GM12875 (cell line): ENCODE measurements around the gene OTOF.

Source experiments
- H3K4me3 ChIP-seq: one replicate; pipeline ENCODE4 v1.5.1; 2011; ENCODE audit warnings: low read depth, low read length, control low read depth
- CTCF ChIP-seq: IDR thresholded peaks from 2 replicates; pipeline ENCODE4 v1.5.1; 2011; ENCODE audit warnings: low read depth, mild to moderate bottlenecking, control low read depth, inconsistent platforms, low read length, moderate library complexity, borderline replicate concordance; ENCODE audit not compliant: insufficient read depth

Gene OTOF

GRCh38 chr2:26456440-26457250 is 21.3 kb downstream of the OTOF start:
- no peak overlapping the region for H3K4me3 ChIP-seq
- TF ChIP-seq CTCF = no peak

- no peak overlapping the region for H3K4me3 ChIP-seq
- no peak for TF ChIP-seq CTCF
These were observed 22.1 kb downstream of the OTOF start for GRCh38 chr2:26455670-26456439.

- H3K4me3 ChIP-seq = no peak overlapping the region
- TF ChIP-seq CTCF = no peak
These were observed 22.8 kb downstream of the OTOF start for GRCh38 chr2:26455037-26455669.

GRCh38 chr2:26454561-26455001 is 23.3 kb downstream of the OTOF start:
- no peak overlapping the region for H3K4me3 ChIP-seq
- TF ChIP-seq CTCF = no peak

- H3K4me3 ChIP-seq = no peak overlapping the region
- no peak for TF ChIP-seq CTCF
These were observed 24.2 kb downstream of the OTOF start for GRCh38 chr2:26453421-26454329.

GRCh38 chr2:26451700-26452099 is 26.2 kb downstream of the OTOF start:
- TF ChIP-seq CTCF = no peak

More at GRCh38 chr2:26451700-26452099, 26.2 kb downstream of the OTOF start:
- no peak overlapping the region for H3K4me3 ChIP-seq
